A673 (cell line): ENCODE results near the gene ATP5F1C. TPM values are rescaled to one million over a fixed set of nuclear protein-coding genes. Genes with fewer than 3 reads are reported as not detected.
"Not testable (repeated sequence)": the region's sequence is repeated elsewhere in the genome, so short reads cannot be mapped to it uniquely, and the experiment has no call there.

Experiments used
- BruUV-seq: library from RNA; stranded (reverse); fragments of 400-500 nt; replicated peaks from 2 replicates; lab custom pipeline; 2021; lab: Mats Ljungman, UMichigan
- CTCF ChIA-PET: fragments of 300-600 bp; sonication (Branson Sonifier 250); formaldehyde crosslinking; loops from one replicate; lab custom pipeline; 2022; ENCODE audit warnings: antibody characterized with exemption; lab: Charles Lee
- POLR2A ChIA-PET: fragments of 300-600 bp; sonication (Branson Sonifier 250); formaldehyde crosslinking; loops from one replicate; lab custom pipeline; 2022; ENCODE audit warnings: antibody characterized with exemption; ENCODE audit not compliant: low non-redundant PET; lab: Charles Lee
- DNase-seq: peaks from one replicate; pipeline ENCODE4 v3.0.0-alpha.2; 2015; ENCODE audit warnings: low spot score
- H3K27ac ChIP-seq: fragments of 200-600 bp; sonication (generic); 2 replicates; pipeline ENCODE4 v1.5.1; 2016; ENCODE audit warnings: mixed run types, low read depth, mild to moderate bottlenecking, mixed read lengths, antibody characterized with exemption, low read length; ENCODE audit not compliant: poor library complexity, severe bottlenecking
- H3K27me3 ChIP-seq: fragments of 200-600 bp; sonication (generic); replicated peaks from 2 replicates; pipeline ENCODE4 v1.6.1; 2017; ENCODE audit warnings: mixed run types, low read depth, mild to moderate bottlenecking, mixed read lengths, antibody characterized with exemption, low read length; ENCODE audit not compliant: insufficient read depth, poor library complexity
- H3K36me3 ChIP-seq: fragments of 200-600 bp; sonication (generic); 2 replicates; pipeline ENCODE4 v1.6.1; 2016; ENCODE audit warnings: mixed run types, mild to moderate bottlenecking, mixed read lengths, antibody characterized with exemption, low read length; ENCODE audit not compliant: insufficient read depth, poor library complexity, severe bottlenecking
- H3K4me1 ChIP-seq: fragments of 200-600 bp; sonication (generic); 2 replicates; pipeline ENCODE4 v1.6.1; 2017; ENCODE audit warnings: mixed run types, mild to moderate bottlenecking, mixed read lengths, antibody characterized with exemption, low read length; ENCODE audit not compliant: insufficient read depth, poor library complexity, severe bottlenecking
- H3K4me3 ChIP-seq: fragments of 200-600 bp; sonication (generic); 2 replicates; pipeline ENCODE4 v1.5.1; 2016; ENCODE audit warnings: low read depth, mixed run types, mild to moderate bottlenecking, mixed read lengths, low read length; ENCODE audit not compliant: poor library complexity, severe bottlenecking
- H3K9me3 ChIP-seq: fragments of 200-600 bp; sonication (generic); 2 replicates; pipeline ENCODE4 v1.6.1; 2016; ENCODE audit warnings: mixed run types, low read depth, mild to moderate bottlenecking, mixed read lengths, antibody characterized with exemption, low read length; ENCODE audit not compliant: poor library complexity, severe bottlenecking
- CTCF ChIP-seq: fragments of 300-800, 200-600 bp; sonication (generic); conservative IDR thresholded peaks from 2 replicates; pipeline ENCODE4 v1.5.1; 2017; ENCODE audit warnings: low read depth, mild to moderate bottlenecking, antibody characterized with exemption, low read length, moderate library complexity, mixed read lengths
- EZH2 ChIP-seq: fragments of 200-600 bp; sonication (generic); IDR thresholded peaks from 2 replicates; pipeline ENCODE4 v1.6.1; 2017; ENCODE audit warnings: borderline replicate concordance, low read depth, mild to moderate bottlenecking, mixed read lengths, antibody characterized with exemption, low read length; ENCODE audit not compliant: poor library complexity, severe bottlenecking
- intact Hi-C: fragments of 100-400 bp; cut with micrococcal nuclease; formaldehyde crosslinking; loops from one replicate; pipeline ENCODE4 v1.10.0; 2022; ENCODE audit not compliant: unreplicated experiment
- total RNA-seq: library from RNA; stranded (reverse); gene quantifications from 2 replicates; pipeline ENCODE4 v1.2.3, GENCODE V29; 2021

ATP5F1C gene
- total RNA-seq, 1 experiment from 2014 or later, result 401 TPM

- Histone ChIP-seq H3K36me3 (peaks cover 54% of the 10 kb centered on the region), H3K4me3 (no peak overlapping the region), H3K4me1 (no peaks in the 10 kb centered on the region), H3K27ac (no peak overlapping the region), H3K27me3 (no peaks in the 10 kb centered on the region), H3K9me3 (no peaks in the 10 kb centered on the region)
- TF ChIP-seq CTCF (no peak), EZH2 (no peak)
- CTCF ChIA-PET, result no interaction called here
- POLR2A ChIA-PET, result no interaction called here
- no TSS peak for BruUV-seq
- intact Hi-C loops, result no loop called here
- no peak for DNase-seq
Measured at GRCh38 chr10:7773845-7774801, 13.9 kb upstream of the ATP5F1C start.

GRCh38 chr10:7776777-7777176 lies 11.2 kb upstream of the ATP5F1C start:
- ChIA-PET CTCF (no interaction called here), POLR2A (no interaction called here)
- H3K4me3 ChIP-seq, result no peak overlapping the region
- H3K36me3 ChIP-seq, result peaks cover 54% of the 10 kb centered on the region
- H3K4me1 ChIP-seq, result no peaks in the 10 kb centered on the region
- H3K27ac ChIP-seq, result no peak overlapping the region
- BruUV-seq, result no TSS peak
- no peak for TF ChIP-seq CTCF
- TF ChIP-seq EZH2, result no peak
- intact Hi-C loops, result no loop called here
- H3K9me3 ChIP-seq, result no peaks in the 10 kb centered on the region
- no peaks in the 10 kb centered on the region for H3K27me3 ChIP-seq
- DNase-seq, result no peak

DNA sequence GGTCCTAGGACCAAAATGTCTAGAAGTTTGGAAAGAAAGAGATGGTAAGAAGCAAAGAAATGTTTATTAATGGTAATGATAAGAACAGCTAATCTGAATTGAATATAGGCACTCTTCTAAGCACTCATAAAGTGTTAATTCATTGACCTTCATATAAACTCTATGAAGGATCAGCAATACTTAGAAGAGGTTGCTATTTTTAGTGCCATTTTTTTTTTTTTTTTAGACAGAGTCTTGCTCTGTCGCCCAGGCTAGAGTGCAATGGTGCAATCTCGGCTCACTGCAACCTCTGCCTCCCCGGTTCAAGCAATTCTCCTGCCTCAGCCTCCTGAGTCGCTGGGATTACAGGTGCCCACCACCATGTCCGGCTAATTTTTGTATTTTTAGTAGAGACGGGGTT lies 5.8 kb upstream of the ATP5F1C start:
- BruUV-seq, POLR2A ChIA-PET, H3K27me3 ChIP-seq, intact Hi-C loops, CTCF ChIA-PET, H3K9me3 ChIP-seq, H3K27ac ChIP-seq, DNase-seq, H3K4me3 ChIP-seq, H3K4me1 ChIP-seq: not testable (repeated sequence)
- H3K36me3 ChIP-seq, result peaks cover 32% of the 10 kb centered on the region
